HG03558 (cell line): Measurements from ENCODE around the gene CTIF.

Source experiments
- ATAC-seq: cut with Tn5 transposase; IDR thresholded peaks from one replicate; pipeline ENCODE4 v1.9.1; 2021; ENCODE audit warnings: moderate number of reproducible peaks; ENCODE audit not compliant: unreplicated experiment; ENCODE audit errors: extremely low read depth

The CTIF gene

DNA sequence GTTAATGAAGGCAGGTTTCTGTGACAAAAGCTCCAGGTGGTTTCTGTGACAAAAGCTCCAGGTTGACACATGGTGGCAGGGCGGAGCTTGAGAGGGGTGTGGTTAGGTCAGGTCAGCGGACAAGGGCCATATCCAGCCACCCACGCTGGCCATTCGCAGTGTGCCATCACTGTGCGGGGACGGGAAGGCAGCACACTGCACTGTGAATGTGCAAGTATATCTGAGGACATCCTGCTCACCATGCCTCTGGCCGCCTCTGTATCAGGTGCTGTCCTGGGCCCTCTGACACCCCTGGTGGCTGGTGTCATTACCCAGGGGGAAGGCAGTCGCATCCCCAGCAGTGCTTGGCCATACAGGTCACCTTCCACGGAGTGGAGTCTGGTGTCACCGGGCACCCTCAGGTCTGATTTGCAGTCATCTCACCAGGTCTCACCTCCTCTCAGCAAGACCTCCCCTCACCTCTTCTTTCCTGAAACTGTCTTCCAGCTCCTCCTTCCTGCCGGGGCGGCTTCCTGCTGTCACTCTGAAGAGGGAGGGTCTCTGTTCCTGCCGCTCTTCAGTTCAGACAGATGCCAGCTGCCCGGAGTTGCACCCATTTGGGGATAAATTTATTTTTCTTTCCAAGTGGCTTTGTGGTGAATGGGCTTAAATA is 34.9 kb downstream of the CTIF start:
- no peak for ATAC-seq

GRCh38 chr18:48574667-48575300 is 36.0 kb downstream of the CTIF start:
- ATAC-seq: no peak

GRCh38 chr18:48575301-48575657 is 36.4 kb downstream of the CTIF start:
- ATAC-seq: no peak

DNA sequence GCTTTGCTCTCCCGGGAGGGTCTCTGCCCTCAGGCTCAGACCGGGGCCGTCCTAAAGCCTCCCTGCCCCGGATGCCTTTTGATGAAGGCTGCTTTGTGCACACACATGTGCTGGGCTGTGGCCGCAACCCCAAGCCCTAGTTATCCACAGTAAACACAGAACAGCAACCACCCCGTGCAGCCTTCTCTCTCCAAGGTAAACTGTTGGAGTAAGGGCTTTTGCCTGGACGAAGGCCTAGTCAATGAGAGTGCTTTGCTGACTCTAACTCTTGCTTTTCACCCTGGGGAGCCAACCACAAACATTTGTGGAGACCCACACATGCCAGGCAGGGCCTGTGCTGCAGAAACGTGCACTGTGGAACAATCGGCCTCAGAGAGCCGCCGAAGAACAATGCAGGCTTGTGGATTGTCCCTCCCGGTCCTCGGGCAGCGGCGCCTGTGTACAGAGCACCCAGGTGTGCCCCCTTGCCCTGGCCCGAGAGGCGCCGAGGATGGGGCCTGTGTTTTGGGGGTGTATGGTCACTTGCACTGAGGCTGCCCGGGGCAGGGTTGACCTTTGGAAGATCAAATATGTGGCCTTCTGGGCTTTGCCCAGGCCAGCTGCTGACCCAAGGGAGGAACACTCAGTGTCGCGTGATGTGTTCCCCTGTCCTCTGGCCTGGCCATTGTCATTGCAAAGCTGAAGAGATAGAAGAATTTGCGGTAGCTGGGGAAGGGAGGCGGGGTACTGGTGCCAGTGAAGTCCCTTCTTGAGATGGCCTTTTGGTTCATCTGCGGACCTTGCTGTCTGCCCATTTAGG is 37.0 kb downstream of the CTIF start:
- no peak for ATAC-seq

GRCh38 chr18:48576457-48576771 is 37.6 kb downstream of the CTIF start:
- ATAC-seq: no peak

DNA sequence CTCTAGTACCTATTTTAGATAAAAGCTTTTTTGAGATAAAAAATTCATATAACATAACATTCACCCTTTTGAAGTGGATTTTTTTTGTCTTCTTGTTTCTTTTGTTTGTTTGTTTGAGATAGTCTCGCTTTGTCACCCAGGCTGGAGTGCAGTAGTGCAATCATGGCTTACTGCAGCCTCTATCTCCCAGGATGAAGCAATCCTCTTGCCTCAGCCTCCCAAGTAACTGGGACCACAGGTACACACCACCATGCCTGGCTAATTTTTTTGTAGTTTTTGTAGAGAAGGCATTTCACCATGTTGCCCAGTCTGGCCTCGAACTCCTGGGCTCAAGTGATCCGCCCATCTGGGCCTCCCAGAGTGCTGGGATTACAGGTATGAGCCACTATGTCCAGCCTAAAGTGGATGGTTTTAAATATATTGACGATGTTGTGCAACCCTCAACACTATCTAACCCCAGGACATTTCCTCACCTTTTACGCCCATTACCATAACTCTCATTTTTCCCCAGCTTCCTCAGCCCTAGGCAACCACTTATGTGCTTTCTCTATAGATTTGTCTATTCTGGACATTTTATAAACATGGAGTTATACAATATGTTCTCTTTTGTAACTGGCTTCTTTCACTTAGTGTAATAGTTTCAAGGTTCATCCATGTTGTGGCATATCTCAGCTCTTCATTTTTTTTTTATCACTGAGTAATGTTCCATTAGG is 38.8 kb downstream of the CTIF start:
- ATAC-seq: no peak

DNA sequence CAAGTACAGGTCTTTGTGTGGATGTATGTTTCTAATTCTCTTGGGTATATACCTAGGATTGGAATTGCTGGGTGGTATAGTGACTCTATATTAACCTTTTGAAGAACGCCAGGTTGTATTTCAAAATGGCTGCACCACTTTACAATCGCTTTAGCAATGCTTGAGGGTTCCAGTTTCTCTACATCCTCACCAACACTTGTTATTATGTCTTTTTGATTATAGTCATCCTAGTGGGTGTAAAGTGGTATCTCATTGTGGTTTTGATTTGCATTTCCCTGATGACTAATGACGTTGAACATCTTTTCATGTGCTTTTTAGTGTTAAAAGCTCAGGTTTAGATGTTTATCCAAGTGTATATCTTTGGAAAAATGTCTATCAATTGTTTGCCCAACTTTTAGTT is 39.5 kb downstream of the CTIF start:
- no peak for ATAC-seq

- ATAC-seq: no peak
Measured at GRCh38 chr18:48580066-48580465, 41.2 kb downstream of the CTIF start.

GRCh38 chr18:48580782-48581181 is 42.0 kb downstream of the CTIF start:
- ATAC-seq: no peak

- ATAC-seq: no peak
Measured at GRCh38 chr18:48581206-48581605, 42.4 kb downstream of the CTIF start.

GRCh38 chr18:48581941-48582340 is 43.1 kb downstream of the CTIF start:
- ATAC-seq: no peak

DNA sequence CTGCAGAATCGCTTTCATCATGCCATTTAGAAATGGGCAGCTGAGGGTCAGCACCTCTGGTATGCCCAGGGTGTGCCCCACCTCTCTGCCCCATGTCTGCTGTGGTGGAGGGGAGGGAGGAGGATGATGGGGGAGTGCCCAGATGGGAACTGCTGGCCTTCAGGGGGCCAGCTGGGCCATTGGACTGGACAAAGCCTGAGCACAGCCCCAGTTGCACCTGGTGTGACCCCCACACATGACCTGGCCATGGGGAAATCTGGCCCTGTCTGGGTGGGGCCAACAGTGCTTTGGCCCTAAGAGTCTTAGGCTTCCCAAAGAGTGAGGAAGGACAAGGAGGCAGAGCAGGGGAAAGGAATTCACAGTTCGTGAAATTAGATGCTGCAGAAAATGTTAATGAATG is 44.1 kb downstream of the CTIF start:
- no peak for ATAC-seq

- no peak for ATAC-seq
Measured at GRCh38 chr18:48583573-48583972, 44.7 kb downstream of the CTIF start.

DNA sequence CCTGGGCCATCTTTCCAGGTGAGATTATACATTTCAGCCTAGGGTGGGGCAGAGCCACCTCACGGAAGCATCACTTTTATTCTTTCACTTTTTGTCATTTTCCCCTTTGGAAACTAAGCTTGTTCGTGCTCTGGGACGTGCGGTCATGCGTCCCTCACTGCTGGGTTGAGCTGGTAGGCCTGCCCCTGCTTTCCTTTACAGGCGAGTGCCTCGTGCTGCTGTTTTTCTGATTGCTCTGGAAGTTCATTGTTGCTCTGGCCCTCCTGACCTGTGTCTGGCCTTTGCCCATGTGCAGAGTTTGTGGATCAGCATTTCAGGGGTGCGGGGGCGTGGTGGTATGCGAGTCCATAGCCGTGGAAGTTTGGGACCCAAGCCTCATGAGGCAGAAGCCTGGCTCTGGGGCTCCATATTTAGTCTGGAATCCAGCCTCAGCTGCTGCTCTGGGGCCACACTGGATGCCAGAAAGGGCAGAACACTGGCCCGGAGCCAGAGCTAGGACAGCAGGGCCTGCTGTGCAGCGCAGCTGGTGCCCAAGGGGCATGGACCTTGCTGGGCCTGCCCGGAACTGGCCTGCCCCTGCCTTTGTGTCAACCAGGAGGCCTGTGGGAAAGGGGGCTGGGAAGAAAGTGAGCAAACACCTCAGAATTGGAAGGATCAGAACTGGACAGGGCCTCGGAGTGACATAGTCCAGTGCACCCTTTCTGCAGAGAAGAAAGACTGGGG is 51.1 kb downstream of the CTIF start:
- ATAC-seq: no peak

DNA sequence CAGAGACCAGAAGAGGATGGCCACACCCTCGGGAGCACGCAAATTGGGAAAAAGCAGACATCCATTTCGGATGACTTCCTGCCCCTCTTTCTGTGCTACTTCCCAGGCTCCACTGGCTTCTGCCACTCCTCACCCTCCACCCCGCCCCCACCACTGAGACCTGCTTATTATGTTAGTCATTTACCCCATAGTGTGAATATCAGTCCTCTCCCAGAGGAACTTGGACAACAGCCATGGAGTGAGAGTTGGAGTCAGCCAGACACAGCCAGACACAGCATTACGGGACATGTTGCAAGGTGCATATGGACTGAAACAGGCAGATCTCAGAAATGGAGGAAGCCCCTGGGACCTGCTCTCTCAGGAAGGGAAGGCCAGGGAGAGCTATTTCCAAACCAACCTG is 51.8 kb downstream of the CTIF start:
- ATAC-seq: no peak

GRCh38 chr18:48592540-48593171 is 53.8 kb downstream of the CTIF start:
- ATAC-seq: no peak

- no peak for ATAC-seq
Measured at GRCh38 chr18:48594471-48595094, 55.8 kb downstream of the CTIF start.

GRCh38 chr18:48595703-48596218 is 56.9 kb downstream of the CTIF start:
- no peak for ATAC-seq

- no peak for ATAC-seq
Measured at GRCh38 chr18:48597110-48597509, 58.3 kb downstream of the CTIF start.
